ENCODE measurements around the gene GHR.
"Not testable (repeated sequence)": the region's sequence is repeated elsewhere in the genome, so short reads cannot be mapped to it uniquely, and the experiment has no call there.

GHR gene

GRCh38 chr5:42645138-42645537 lies 221.9 kb downstream of the GHR start:
- no peak for DNase-seq

GRCh38 chr5:42648036-42648435 lies 224.8 kb downstream of the GHR start:
- no peak for DNase-seq

GRCh38 chr5:42648915-42649314 lies 225.7 kb downstream of the GHR start:
- DNase-seq: no peak

GRCh38 chr5:42650084-42650483 lies 226.8 kb downstream of the GHR start:
- no peak for DNase-seq

- no peak for DNase-seq
These were observed 230.5 kb downstream of the GHR start for GRCh38 chr5:42653705-42654104.

GRCh38 chr5:42654645-42655044 lies 231.4 kb downstream of the GHR start:
- DNase-seq: no peak

- peak; percentile 10 for DNase-seq
These were observed 232.9 kb downstream of the GHR start for GRCh38 chr5:42655982-42656650.

- DNase-seq: no peak
These were observed 233.4 kb downstream of the GHR start for GRCh38 chr5:42656651-42657015.

GRCh38 chr5:42659869-42660268 lies 236.6 kb downstream of the GHR start:
- not testable (repeated sequence) for DNase-seq

- no peak for DNase-seq
These were observed 242.6 kb downstream of the GHR start for GRCh38 chr5:42665857-42666256.

GRCh38 chr5:42666869-42667268 lies 243.6 kb downstream of the GHR start:
- no peak for DNase-seq

- no peak for DNase-seq
These were observed 245.0 kb downstream of the GHR start for GRCh38 chr5:42668254-42668653.

- DNase-seq: no peak
These were observed 249.7 kb downstream of the GHR start for GRCh38 chr5:42672925-42673324.

- DNase-seq: no peak
These were observed 252.4 kb downstream of the GHR start for GRCh38 chr5:42675602-42676001.

GRCh38 chr5:42676362-42676761 lies 253.1 kb downstream of the GHR start:
- DNase-seq: no peak

GRCh38 chr5:42677156-42677842 lies 254.1 kb downstream of the GHR start:
- DNase-seq: no peak

- no peak for DNase-seq
These were observed 256.8 kb downstream of the GHR start for GRCh38 chr5:42680046-42680445.

GRCh38 chr5:42685078-42685477 lies 261.8 kb downstream of the GHR start:
- DNase-seq: not testable (repeated sequence)

- DNase-seq: no peak
These were observed 266.2 kb downstream of the GHR start for GRCh38 chr5:42689391-42689790.

- DNase-seq: no peak
These were observed 268.2 kb downstream of the GHR start for GRCh38 chr5:42691413-42691937.

- DNase-seq: no peak
These were observed 278.3 kb downstream of the GHR start for GRCh38 chr5:42701351-42702059.

- no peak for DNase-seq
These were observed 280.0 kb downstream of the GHR start for GRCh38 chr5:42703238-42703637.

- no peak for DNase-seq
These were observed 292.5 kb downstream of the GHR start for GRCh38 chr5:42715785-42716184.
